22Rv1 (cell line): Measurements from ENCODE around the gene TMEM106C.

Experiments
- H3K27ac ChIP-seq: fragments of 450-650 bp; 2 replicates; pipeline ENCODE4 v1.5.1; 2017
- CTCF ChIP-seq: fragments of 450-650 bp; IDR thresholded peaks from 2 replicates; pipeline ENCODE4 v1.5.1; 2017; ENCODE audit warnings: mild to moderate bottlenecking
- ZFX ChIP-seq: fragments of 450-650 bp; IDR thresholded peaks from 2 replicates; pipeline ENCODE4 v1.6.1; 2017; ENCODE audit warnings: antibody characterized with exemption, borderline replicate concordance

Gene TMEM106C

GRCh38 chr12:47943623-47944340, 19.6 kb upstream of the TMEM106C start:
- peak overlapping the region; percentile 48 for H3K27ac ChIP-seq
- TF ChIP-seq ZFX (no peak), CTCF (no peak)

- TF ChIP-seq CTCF (no peak), ZFX (no peak)
- H3K27ac ChIP-seq, result no peak overlapping the region
Measured at GRCh38 chr12:47944685-47945340, 18.6 kb upstream of the TMEM106C start.

GRCh38 chr12:47945341-47945728, 18.1 kb upstream of the TMEM106C start:
- no peak overlapping the region for H3K27ac ChIP-seq
- TF ChIP-seq CTCF, result no peak
- no peak for TF ChIP-seq ZFX

- TF ChIP-seq ZFX (no peak), CTCF (no peak)
- no peak overlapping the region for H3K27ac ChIP-seq
Measured at GRCh38 chr12:47946413-47947323, 16.7 kb upstream of the TMEM106C start.

GRCh38 chr12:47947341-47947740, 16.1 kb upstream of the TMEM106C start:
- TF ChIP-seq CTCF (no peak), ZFX (no peak)
- no peak overlapping the region for H3K27ac ChIP-seq

- H3K27ac ChIP-seq, result no peak overlapping the region
- peak; percentile 100 for TF ChIP-seq CTCF
- no peak for TF ChIP-seq ZFX
Measured at GRCh38 chr12:47949441-47950341, 13.7 kb upstream of the TMEM106C start.
